A549 (cell line): ENCODE results near the gene GPR139. TPM values are rescaled to one million over a fixed set of nuclear protein-coding genes. Genes with fewer than 3 reads are reported as not detected.

Experiments used
- ATAC-seq, 2 experiments: fragments of 200-7000 bp in 1 of 2; fragments of >200 bp in 1 of 2; cut with Nextera tagmentation in 1 of 2; cut with Tn5 transposase in 1 of 2; 3 replicates each; pipeline versions ENCODE4 v1.8.0 to v1.9.1; 2018 to 2020; ENCODE audit warnings: mild to moderate bottlenecking in 1 of 2, moderate library complexity in 1 of 2
- CTCF ChIA-PET: fragments of 300-600 bp; sonication (Branson Sonifier 250); formaldehyde crosslinking; extraction: SDS; loops from one replicate; lab custom pipeline; 2021; ENCODE audit warnings: antibody characterized with exemption, inconsistent platforms; lab: Yijun Ruan, JAX
- POLR2A ChIA-PET: fragments of 350-600 bp; formaldehyde crosslinking; extraction: SDS; loops from one replicate; lab custom pipeline; 2021; ENCODE audit warnings: antibody characterized with exemption, inconsistent platforms; lab: Yijun Ruan, JAX
- DNase-seq, 2 experiments: peaks; one replicate each; pipeline versions ENCODE4 v3.0.0 to v3.0.0-alpha.2; 2011 to 2016; ENCODE audit warnings: low read depth in 1 of 2, low spot score in 1 of 2
- FAIRE-seq: peaks from 2 replicates; lab custom pipeline; 2011; peaks lifted over from hg19 to GRCh38; lab: Jason Lieb, UNC
- H3K27ac ChIP-seq, 2 experiments: fragments of >200 bp; sonication (Bioruptor Twin); formaldehyde crosslinking; 3 replicates each; pipeline ENCODE4 v1.5.1; 2016 to 2017
- H3K4me1 ChIP-seq: fragments of >200 bp; sonication (Bioruptor Twin); formaldehyde crosslinking; 3 replicates; pipeline ENCODE4 v1.6.1; 2016
- H3K4me2 ChIP-seq: fragments of >200 bp; sonication (Bioruptor Twin); formaldehyde crosslinking; 3 replicates; pipeline ENCODE4 v1.6.1; 2016
- H3K4me3 ChIP-seq: fragments of >200 bp; sonication (Bioruptor Twin); formaldehyde crosslinking; 3 replicates; pipeline ENCODE4 v1.5.1; 2016
- H3K9me3 ChIP-seq: fragments of >200 bp; sonication (Bioruptor Twin); formaldehyde crosslinking; 3 replicates; pipeline ENCODE4 v1.6.1; 2016
- BHLHE40 ChIP-seq: IDR thresholded peaks from 2 replicates; pipeline ENCODE4 v1.6.1; 2012; ENCODE audit warnings: low read depth, low read length, inconsistent platforms
- EHF ChIP-seq: fragments of 250-450 bp; sonication (Bioruptor Pico); IDR thresholded peaks from 2 replicates; pipeline ENCODE4 v1.5.0; 2020; ENCODE audit warnings: mild to moderate bottlenecking
- HEYL ChIP-seq: fragments of 250-450 bp; sonication (Bioruptor Pico); IDR thresholded peaks from 2 replicates; pipeline ENCODE4 v1.8.0; 2021; ENCODE audit warnings: mild to moderate bottlenecking, moderate library complexity
- MAFK ChIP-seq: fragments of 450-650 bp; IDR thresholded peaks from 2 replicates; pipeline ENCODE4 v1.6.1; 2014; ENCODE audit not compliant: partially characterized antibody
- REST ChIP-seq: fragments of 200-600 bp; sonication (generic); IDR thresholded peaks from 2 replicates; pipeline ENCODE4 v1.6.1; 2016; ENCODE audit warnings: antibody characterized with exemption, mild to moderate bottlenecking, moderate library complexity
- WGBS: methylation state at CpG from one replicate; pipeline ENCODE4 v1.1.6; 2017; ENCODE audit errors: missing lambda C conversion rate; 5-methylcytosine and 5-hydroxymethylcytosine counted together
- polyA plus RNA-seq, 4 experiments: library from polyadenylated mRNA; depleted of rRNA in 3 of 4; stranded (reverse); fragments of >200 nt; fragmentation: RNase III in 1 of 4; extraction: RNeasy Plus Mini Kit Qiagen cat#74134 plus additional on column Dnase treatment in 1 of 4; gene quantifications; 2 replicates in 3 of 4; 3 replicates in 1 of 4; pipeline ENCODE4 v1.2.3, GENCODE V29; 2011 to 2017

Gene GPR139
- polyA plus RNA-seq, 2 of the 4 experiments (the other 2 are of a cell fraction): not detected

- no peak for FAIRE-seq
- ChIA-PET CTCF (interaction anchor here (0.6 to 1.8 kb wide), 4 partner anchors 67 to 317 kb away, joined by 3 to 4 read pairs (median 3); no protein-coding TSS in a partner anchor), POLR2A (no interaction called here)
- DNase-seq: no peak
- 0% methylated on average over 2 of the region's 3 CpGs for WGBS
- TF ChIP-seq BHLHE40: no peak
- TF ChIP-seq HEYL (CRISPR knock-in tag): no peak
- no peak for TF ChIP-seq REST
- no peak for TF ChIP-seq MAFK
- TF ChIP-seq EHF (CRISPR knock-in tag): no peak
- TF ChIP-seq, all 56 proteins: peak for 0
- Histone ChIP-seq H3K4me3 (no peak overlapping the region), H3K4me1 (no peaks in the 10 kb centered on the region), H3K4me2 (no peak overlapping the region), H3K9me3 (no peaks in the 10 kb centered on the region), H3K27ac (no peak overlapping the region)
- ATAC-seq: no peak
Observed at GRCh38 chr16:19984135-19984534, 89.6 kb downstream of the GPR139 start.

Other genes with a start within 250 kb of the GPR139 start
- 12.1 and 12.8 TPM in 2 replicates for gene GPRC5B, start 189.0 kb downstream of the GPR139 start, polyA plus RNA-seq (2011; rRNA removed)
- 19.1 to 26.6 TPM (median 23.6 TPM) in 3 replicates for gene GPRC5B, start 189.0 kb downstream of the GPR139 start, polyA plus RNA-seq (2017; fragmentation: RNase III; extraction: RNeasy Plus Mini Kit Qiagen cat#74134 plus additional on column Dnase treatment)